Measurements from ENCODE around the gene ITGB5. TPM values are rescaled to one million over a fixed set of nuclear protein-coding genes. Genes with fewer than 3 reads are reported as not detected.
A peak's percentile ranks its signal among the peaks of the same experiment; 100 is the strongest.

The ITGB5 gene
- total RNA-seq, 1 donor = 229 TPM

GRCh38 chr3:124804875-124805274 lies 82.3 kb downstream of the ITGB5 start:
- TF ChIP-seq CTCF (IDR thresholded peaks at IDR 0.05; ENCODE audit: insufficient read depth, low read depth, low read length) = no peak
- DNase-seq (ENCODE audit: low read depth) = no peak
- no peak overlapping the region for H3K4me3 ChIP-seq (ENCODE audit: low read depth, low read length)

GRCh38 chr3:124802702-124803101 lies 84.5 kb downstream of the ITGB5 start:
- DNase-seq (ENCODE audit: low read depth) = no peak
- no peak overlapping the region for H3K4me3 ChIP-seq (ENCODE audit: low read depth, low read length)
- no peak for TF ChIP-seq CTCF (IDR thresholded peaks at IDR 0.05; ENCODE audit: insufficient read depth, low read depth, low read length)

GRCh38 chr3:124802061-124802698 lies 85.0 kb downstream of the ITGB5 start:
- no peak for DNase-seq (ENCODE audit: low read depth)
- no peak for TF ChIP-seq CTCF (IDR thresholded peaks at IDR 0.05; ENCODE audit: insufficient read depth, low read depth, low read length)
- no peak overlapping the region for H3K4me3 ChIP-seq (ENCODE audit: low read depth, low read length)

- DNase-seq (ENCODE audit: low read depth) = peak; percentile 94
- TF ChIP-seq CTCF (IDR thresholded peaks at IDR 0.05; ENCODE audit: insufficient read depth, low read depth, low read length) = no peak
- H3K4me3 ChIP-seq (ENCODE audit: low read depth, low read length) = no peak overlapping the region
These were observed 86.5 kb downstream of the ITGB5 start for GRCh38 chr3:124800511-124801258.

GRCh38 chr3:124800076-124800475 lies 87.1 kb downstream of the ITGB5 start:
- TF ChIP-seq CTCF (IDR thresholded peaks at IDR 0.05; ENCODE audit: insufficient read depth, low read depth, low read length) = no peak
- no peak overlapping the region for H3K4me3 ChIP-seq (ENCODE audit: low read depth, low read length)
- no peak for DNase-seq (ENCODE audit: low read depth)

- no peak for DNase-seq (ENCODE audit: low read depth)
- no peak for TF ChIP-seq CTCF (IDR thresholded peaks at IDR 0.05; ENCODE audit: insufficient read depth, low read depth, low read length)
- H3K4me3 ChIP-seq (ENCODE audit: low read depth, low read length) = no peak overlapping the region
These were observed 87.5 kb downstream of the ITGB5 start for GRCh38 chr3:124799676-124800075.
